B cell (primary cell): Measurements from ENCODE around the gene METTL5. TPM values are rescaled to one million over a fixed set of nuclear protein-coding genes. Genes with fewer than 3 reads are reported as not detected.
"Not testable (repeated sequence)": the region's sequence is repeated elsewhere in the genome, so short reads cannot be mapped to it uniquely, and the experiment has no call there.

ENCODE experiments used
- ATAC-seq: fragments of 200-7000 bp; cut with Tn5 transposase; one replicate; pipeline ENCODE4 v1.10.0; 2021; ENCODE audit warnings: low read depth, mild to moderate bottlenecking, moderate number of reproducible peaks, moderate library complexity
- CTCF ChIA-PET: fragments of 350-600 bp; sonication (Branson Sonifier 250); formaldehyde crosslinking; loops from one replicate; lab custom pipeline; 2021; ENCODE audit warnings: antibody characterized with exemption, inconsistent platforms; lab: Charles Lee
- POLR2A ChIA-PET: fragments of 350-600 bp; sonication (Branson Sonifier 250); formaldehyde crosslinking; loops from one replicate; lab custom pipeline; 2021; ENCODE audit warnings: antibody characterized with exemption; lab: Charles Lee
- DNase-seq: peaks from one replicate; pipeline ENCODE4 v3.0.0; 2013
- H2AFZ ChIP-seq: 2 replicates; pipeline ENCODE4 v1.6.1; 2012; ENCODE audit warnings: mild to moderate bottlenecking, low read depth, low read length; ENCODE audit not compliant: insufficient read depth, poor library complexity, severe bottlenecking
- H3K27ac ChIP-seq, 2 donors: 1 replicate in 1 of 2; 2 replicates in 1 of 2; pipeline ENCODE4 v1.5.1; 2012 to 2013; ENCODE audit warnings: low read length in 2 of 2, mild to moderate bottlenecking in 2 of 2, moderate library complexity in 1 of 2
- H3K27me3 ChIP-seq, 4 experiments: fragments of 200-600 bp in 1 of 4; sonication (generic) in 1 of 4; replicated peaks in 1 of 4; 1 replicate in 2 of 4; 2 replicates in 2 of 4; pipeline versions ENCODE4 v1.6.1 to v1.7.0; 2013 to 2016; ENCODE audit warnings: low read length in 3 of 4, mild to moderate bottlenecking in 2 of 4, mixed read lengths in 1 of 4, moderate library complexity in 1 of 4; ENCODE audit not compliant: insufficient read depth in 4 of 4, control insufficient read depth in 3 of 4; ENCODE audit errors: control extremely low read depth in 1 of 4
- H3K36me3 ChIP-seq, 2 experiments: replicated peaks in 1 of 2; 1 replicate in 1 of 2; 2 replicates in 1 of 2; pipeline versions ENCODE4 v1.6.1 to v1.7.1; 2013; ENCODE audit warnings: low read length in 1 of 2; ENCODE audit not compliant: insufficient read depth in 2 of 2, control insufficient read depth in 1 of 2; ENCODE audit errors: control extremely low read depth in 1 of 2, extremely low read depth in 1 of 2
- H3K4me1 ChIP-seq, 2 donors: fragments of 200-600 bp in 1 of 2; sonication (generic) in 1 of 2; 1 replicate in 1 of 2; 2 replicates in 1 of 2; pipeline versions ENCODE4 v1.5.1 to v1.6.1; 2013 to 2017; ENCODE audit warnings: low read length in 2 of 2; ENCODE audit not compliant: control insufficient read depth in 2 of 2, insufficient read depth in 2 of 2
- H3K4me2 ChIP-seq: replicated peaks from 2 replicates; pipeline ENCODE3; 2012; ENCODE audit warnings: mild to moderate bottlenecking, low read depth, low read length; ENCODE audit not compliant: poor library complexity, severe bottlenecking
- H3K4me3 ChIP-seq, 5 experiments: fragments of 200-600 bp in 1 of 5; sonication (generic) in 1 of 5; 1 replicate in 3 of 5; 2 replicates in 2 of 5; pipeline versions ENCODE4 v1.5.1 to v1.7.0; 2011 to 2016; ENCODE audit warnings: low read length in 4 of 5, mild to moderate bottlenecking in 4 of 5, low read depth in 2 of 5, control low read depth in 1 of 5, moderate library complexity in 1 of 5; ENCODE audit not compliant: insufficient read depth in 1 of 5; ENCODE audit errors: control extremely low read depth in 1 of 5, extremely low read depth in 1 of 5
- H3K79me2 ChIP-seq: fragments of 200-600 bp; sonication (generic); one replicate; pipeline ENCODE4 v1.6.0; 2016; ENCODE audit warnings: low read length; ENCODE audit not compliant: control insufficient read depth, insufficient read depth
- H3K9ac ChIP-seq: fragments of 200-600 bp; sonication (generic); 2 replicates; pipeline ENCODE4 v1.6.1; 2017; ENCODE audit warnings: mild to moderate bottlenecking, low read length, moderate library complexity
- H3K9me3 ChIP-seq, 3 donors: one replicate each; pipeline versions ENCODE4 v1.6.1 to v1.7.1; 2013; ENCODE audit warnings: low read length in 2 of 3; ENCODE audit not compliant: control insufficient read depth in 2 of 3, insufficient read depth in 1 of 3; ENCODE audit errors: control extremely low read depth in 1 of 3
- H4K20me1 ChIP-seq: 2 replicates; pipeline ENCODE4 v1.6.0; 2012; ENCODE audit warnings: mild to moderate bottlenecking, low read length; ENCODE audit not compliant: insufficient read depth, control insufficient read depth, poor library complexity, severe bottlenecking
- H3K27ac Mint-ChIP-seq: one replicate; pipeline ENCODE4 v1.8.0; 2021; ENCODE audit warnings: mixed read lengths
- H3K27me3 Mint-ChIP-seq: one replicate; pipeline ENCODE4 v1.8.0; 2021; ENCODE audit warnings: mixed read lengths
- H3K4me1 Mint-ChIP-seq: one replicate; pipeline ENCODE4 v1.8.0; 2021; ENCODE audit warnings: mixed read lengths
- H3K4me3 Mint-ChIP-seq: one replicate; pipeline ENCODE4 v1.8.0; 2021; ENCODE audit warnings: mixed read lengths
- H3K9me3 Mint-ChIP-seq: one replicate; pipeline ENCODE4 v1.8.0; 2022; ENCODE audit warnings: mixed read lengths; ENCODE audit not compliant: insufficient read depth
- EZH2 ChIP-seq: IDR thresholded peaks from 2 replicates; pipeline ENCODE4 v1.6.1; 2012; ENCODE audit warnings: borderline replicate concordance, low read depth, mild to moderate bottlenecking, moderate library complexity, low read length; ENCODE audit not compliant: insufficient read depth, poor library complexity, severe bottlenecking
- WGBS: methylation state at CpG from one replicate; pipeline ENCODE4 v1.1.5; 2013; ENCODE audit warnings: missing lambda C conversion rate; ENCODE audit not compliant: insufficient coverage; 5-methylcytosine and 5-hydroxymethylcytosine counted together
- intact Hi-C: fragments of 100-400 bp; cut with micrococcal nuclease; formaldehyde crosslinking; loops from one replicate; pipeline ENCODE4 v1.10.0; 2022
- polyA plus RNA-seq: library from polyadenylated mRNA; depleted of rRNA; stranded (reverse); fragments of >200 nt; gene quantifications from 2 replicates; pipeline ENCODE4 v1.2.3, GENCODE V29; 2012
- total RNA-seq, 2 donors: library from RNA; stranded (reverse); fragments of 120-200 nt in 1 of 2; gene quantifications; 1 replicate in 1 of 2; 2 replicates in 1 of 2; pipeline versions ENCODE4 v1.2.3 to v1.2.4, GENCODE V29; 2013 to 2022
- TF ChIP-seq, protein P1 (sequence below): fragments of 200-600 bp; IDR thresholded peaks from one replicate; pipeline ENCODE4 v1.8.0; 2022; ENCODE audit warnings: antibody characterized with exemption, mild to moderate bottlenecking

The METTL5 gene
- total and polyA plus RNA-seq, 2 donors (not counting 1 experiment from before 2014, with no cell fraction given): 12.7 to 36.4 TPM

DNA sequence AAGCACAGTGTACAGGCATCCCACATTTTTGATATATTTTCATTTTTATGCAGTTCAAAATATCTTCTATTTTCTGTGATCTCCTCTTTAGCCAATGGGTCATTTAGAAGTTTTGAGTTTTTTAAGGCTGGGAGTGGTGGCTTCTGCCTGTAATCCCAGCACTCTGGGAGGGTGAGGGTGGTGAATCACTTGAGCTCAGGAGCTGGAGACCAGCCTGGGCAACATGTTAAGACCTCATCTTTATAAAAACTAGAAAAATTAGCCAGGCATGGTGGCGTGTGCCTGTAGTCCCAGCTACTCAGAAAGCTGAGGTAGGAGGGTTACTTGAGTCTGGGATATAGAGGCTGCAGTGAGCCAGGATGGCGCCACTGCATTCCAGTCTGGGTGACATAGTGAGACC, 20.3 kb upstream of the METTL5 start:
- no CpG with 5 or more reads among the region's 2 CpGs for WGBS

DNA sequence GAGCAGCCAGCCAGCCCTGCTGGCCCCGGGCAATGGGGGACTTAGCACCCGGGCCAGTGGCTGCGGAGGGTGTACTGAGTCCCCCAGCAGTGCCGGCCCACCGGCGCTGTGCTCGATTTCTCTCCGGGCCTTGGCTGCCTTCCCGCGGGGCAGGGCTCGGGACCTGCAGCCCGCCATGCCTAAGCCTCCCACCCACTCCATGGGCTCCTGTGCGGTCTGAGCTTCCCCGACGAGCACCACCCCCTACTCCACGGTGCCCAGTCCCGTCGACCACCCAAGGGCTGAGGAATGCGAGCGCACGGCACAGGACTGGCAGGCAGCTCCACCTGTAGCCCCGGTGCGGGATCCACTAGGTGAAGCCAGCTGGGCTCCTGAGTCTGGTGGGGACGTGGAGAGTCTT, 16.9 kb upstream of the METTL5 start:
- H3K27ac ChIP-seq, H3K9ac ChIP-seq, H3K36me3 ChIP-seq, H3K9me3 ChIP-seq, H3K27me3 Mint-ChIP-seq, CTCF ChIA-PET, H3K27ac Mint-ChIP-seq, H2AFZ ChIP-seq, ATAC-seq, H3K4me1 Mint-ChIP-seq, H3K4me3 ChIP-seq, intact Hi-C loops, H3K9me3 Mint-ChIP-seq, H3K4me1 ChIP-seq, H3K27me3 ChIP-seq, DNase-seq, H3K4me2 ChIP-seq, POLR2A ChIA-PET, H3K4me3 Mint-ChIP-seq: not testable (repeated sequence)
- Histone ChIP-seq H3K79me2 (peaks cover 82% of the 10 kb centered on the region), H4K20me1 (peaks cover 40% of the 10 kb centered on the region)
- WGBS: no CpG with 5 or more reads among the region's 24 CpGs

More for the DNA sequence above, 20.3 kb upstream of the METTL5 start:
- H3K36me3 ChIP-seq: no peaks in the 10 kb centered on the region
- H3K27me3 ChIP-seq: no peaks in the 10 kb centered on the region
- H3K4me3 Mint-ChIP-seq: no peak overlapping the region
- H3K79me2 ChIP-seq: peaks cover 79% of the 10 kb centered on the region
- no peak overlapping the region for H3K4me3 ChIP-seq
- no peak overlapping the region for H3K4me2 ChIP-seq
- TF ChIP-seq EZH2: no peak
- TF ChIP-seq, protein P1, sequence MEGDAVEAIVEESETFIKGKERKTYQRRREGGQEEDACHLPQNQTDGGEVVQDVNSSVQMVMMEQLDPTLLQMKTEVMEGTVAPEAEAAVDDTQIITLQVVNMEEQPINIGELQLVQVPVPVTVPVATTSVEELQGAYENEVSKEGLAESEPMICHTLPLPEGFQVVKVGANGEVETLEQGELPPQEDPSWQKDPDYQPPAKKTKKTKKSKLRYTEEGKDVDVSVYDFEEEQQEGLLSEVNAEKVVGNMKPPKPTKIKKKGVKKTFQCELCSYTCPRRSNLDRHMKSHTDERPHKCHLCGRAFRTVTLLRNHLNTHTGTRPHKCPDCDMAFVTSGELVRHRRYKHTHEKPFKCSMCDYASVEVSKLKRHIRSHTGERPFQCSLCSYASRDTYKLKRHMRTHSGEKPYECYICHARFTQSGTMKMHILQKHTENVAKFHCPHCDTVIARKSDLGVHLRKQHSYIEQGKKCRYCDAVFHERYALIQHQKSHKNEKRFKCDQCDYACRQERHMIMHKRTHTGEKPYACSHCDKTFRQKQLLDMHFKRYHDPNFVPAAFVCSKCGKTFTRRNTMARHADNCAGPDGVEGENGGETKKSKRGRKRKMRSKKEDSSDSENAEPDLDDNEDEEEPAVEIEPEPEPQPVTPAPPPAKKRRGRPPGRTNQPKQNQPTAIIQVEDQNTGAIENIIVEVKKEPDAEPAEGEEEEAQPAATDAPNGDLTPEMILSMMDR: no peak
- H3K27me3 Mint-ChIP-seq: no peaks in the 10 kb centered on the region
- peaks cover 9% of the 10 kb centered on the region for H3K4me1 Mint-ChIP-seq
- DNase-seq: no peak
- H3K27ac ChIP-seq: no peak overlapping the region
- H3K4me1 ChIP-seq: no peaks in the 10 kb centered on the region
- ChIA-PET CTCF (no interaction called here), POLR2A (no interaction called here)
- H3K9me3 ChIP-seq: peaks cover 0 to 4% (median 0%) of the 10 kb centered on the region in 3 donors
- intact Hi-C loops: no loop called here
- H3K9me3 Mint-ChIP-seq: peaks cover 3% of the 10 kb centered on the region
- H4K20me1 ChIP-seq: peaks cover 24% of the 10 kb centered on the region
- no peak overlapping the region for H2AFZ ChIP-seq
- no peak overlapping the region for H3K9ac ChIP-seq
- no peak overlapping the region for H3K27ac Mint-ChIP-seq
- no peak for ATAC-seq
